ENCODE measurements around the gene GRAMD4.

- TF ChIP-seq CTCF (IDR thresholded peaks at IDR 0.05) (no peak), EP300 (IDR thresholded peaks at IDR 0.05) (no peak)
Observed at GRCh38 chr22:46699091-46699490, 78.9 kb downstream of the GRAMD4 start.
